ENCODE results near the gene CHST4. TPM values are rescaled to one million over a fixed set of nuclear protein-coding genes. Genes with fewer than 3 reads are reported as not detected.

Gene CHST4
- polyA plus RNA-seq, 3 donors, result not detected

DNA sequence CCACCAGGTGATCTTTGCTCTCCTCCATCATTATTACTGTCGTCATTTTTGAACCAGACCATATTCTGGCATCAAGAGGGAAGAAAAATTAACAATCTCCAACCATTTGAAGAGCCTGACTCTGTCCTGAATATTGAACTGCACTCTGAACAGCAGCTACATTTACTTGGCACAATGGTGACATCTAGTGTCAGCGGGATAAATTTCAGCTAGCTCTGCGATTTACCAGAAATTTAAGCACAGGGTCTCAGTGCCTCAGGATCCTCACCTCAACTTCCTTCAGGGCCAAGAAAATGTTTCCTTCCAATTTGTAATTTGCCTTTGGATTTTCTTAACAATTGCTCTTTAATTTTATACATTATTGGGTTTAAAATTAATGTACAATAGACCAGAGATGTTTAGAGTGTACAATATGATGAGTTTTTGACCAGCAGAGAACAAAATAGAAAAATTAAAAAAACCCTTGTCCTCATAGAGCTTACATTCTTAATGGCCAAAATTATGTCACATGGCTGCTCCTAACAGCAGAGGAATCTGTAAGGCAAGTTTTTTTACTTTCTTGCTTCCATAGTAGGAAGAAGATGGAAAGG lies 26.4 kb upstream of the CHST4 start:
- Histone ChIP-seq H3K36me3 (replicated peaks in 1 of 2; ENCODE audit: control insufficient read depth in 1 of 2, insufficient read depth in 2 of 2, low read length in 2 of 2) (no peaks in the 10 kb centered on the region), H3K9me3 (replicated peaks in 1 of 2; ENCODE audit: control insufficient read depth in 1 of 2, insufficient read depth in 1 of 2, low read length in 2 of 2) (no peaks in the 10 kb centered on the region), H3K4me1 (ENCODE audit: control insufficient read depth in 1 of 2, insufficient read depth in 2 of 2, low read length in 2 of 2) (no peaks in the 10 kb centered on the region), H3K4me3 (replicated peaks in 1 of 3; ENCODE audit: low read depth in 2 of 3, low read length in 3 of 3) (no peak overlapping the region), H3K9ac (ENCODE audit: insufficient read depth, low read length, poor library complexity, severe bottlenecking) (no peak overlapping the region), H3K79me2 (ENCODE audit: insufficient read depth, low read length) (no peaks in the 10 kb centered on the region), H2AFZ (ENCODE audit: insufficient read depth, low read depth, low read length, poor library complexity, severe bottlenecking) (no peak overlapping the region), H4K20me1 (ENCODE audit: insufficient read depth, low read length) (no peaks in the 10 kb centered on the region), H3K27me3 (ENCODE audit: control insufficient read depth in 2 of 2, insufficient read depth in 2 of 2, low read length in 2 of 2) (no peaks in the 10 kb centered on the region), H3K4me2 (replicated peaks; ENCODE audit: extremely low read depth, low read length, poor library complexity, severe bottlenecking) (no peak overlapping the region), H3K27ac (ENCODE audit: low read depth in 1 of 2, low read length in 2 of 2) (no peak overlapping the region)
- H3K4me1 Mint-ChIP-seq, result no peaks in the 10 kb centered on the region
- no peaks in the 10 kb centered on the region for H3K36me3 Mint-ChIP-seq
- no peak overlapping the region for H3K4me3 Mint-ChIP-seq
- intact Hi-C loops (cut with micrococcal nuclease), result loop anchor here (2.0 to 5.0 kb wide), 2 partner anchors 87 to 88 kb away; no protein-coding TSS in a partner anchor
- peak; percentile 27 to 39 (median 31) for DNase-seq
- H3K9me3 Mint-ChIP-seq, result no peaks in the 10 kb centered on the region
- no peak overlapping the region for H3K27ac Mint-ChIP-seq
- TF ChIP-seq, protein P1, sequence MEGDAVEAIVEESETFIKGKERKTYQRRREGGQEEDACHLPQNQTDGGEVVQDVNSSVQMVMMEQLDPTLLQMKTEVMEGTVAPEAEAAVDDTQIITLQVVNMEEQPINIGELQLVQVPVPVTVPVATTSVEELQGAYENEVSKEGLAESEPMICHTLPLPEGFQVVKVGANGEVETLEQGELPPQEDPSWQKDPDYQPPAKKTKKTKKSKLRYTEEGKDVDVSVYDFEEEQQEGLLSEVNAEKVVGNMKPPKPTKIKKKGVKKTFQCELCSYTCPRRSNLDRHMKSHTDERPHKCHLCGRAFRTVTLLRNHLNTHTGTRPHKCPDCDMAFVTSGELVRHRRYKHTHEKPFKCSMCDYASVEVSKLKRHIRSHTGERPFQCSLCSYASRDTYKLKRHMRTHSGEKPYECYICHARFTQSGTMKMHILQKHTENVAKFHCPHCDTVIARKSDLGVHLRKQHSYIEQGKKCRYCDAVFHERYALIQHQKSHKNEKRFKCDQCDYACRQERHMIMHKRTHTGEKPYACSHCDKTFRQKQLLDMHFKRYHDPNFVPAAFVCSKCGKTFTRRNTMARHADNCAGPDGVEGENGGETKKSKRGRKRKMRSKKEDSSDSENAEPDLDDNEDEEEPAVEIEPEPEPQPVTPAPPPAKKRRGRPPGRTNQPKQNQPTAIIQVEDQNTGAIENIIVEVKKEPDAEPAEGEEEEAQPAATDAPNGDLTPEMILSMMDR (IDR thresholded peaks at IDR 0.05), result peak; percentile 73
- H3K27me3 Mint-ChIP-seq (ENCODE audit: low read depth in 3 of 3), result peaks cover 4 to 9% (median 5%) of the 10 kb centered on the region in 3 donors
- 0% methylated on average over 1 of the region's 3 CpGs for whole genome bisulfite sequencing (ENCODE audit: insufficient coverage)

DNA sequence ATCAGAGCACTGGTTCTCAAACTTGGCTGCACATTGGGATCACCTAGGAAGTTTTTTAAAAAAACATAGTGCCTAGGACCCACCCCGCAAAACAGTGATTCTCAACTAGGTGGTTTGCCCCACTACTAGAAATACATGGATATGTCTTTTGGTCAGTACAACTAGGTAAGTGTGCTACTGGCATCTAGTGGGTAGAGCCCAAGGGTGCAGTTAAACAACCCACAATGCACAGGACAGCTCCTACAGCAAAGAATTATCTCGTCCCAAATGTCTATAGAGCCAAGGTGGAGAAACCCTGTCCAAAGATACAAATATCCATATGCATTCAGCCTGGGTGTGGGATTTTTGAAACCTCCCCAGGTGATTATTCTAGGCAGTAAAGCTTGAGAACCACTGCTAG lies 25.3 kb upstream of the CHST4 start:
- Histone ChIP-seq H3K9me3 (replicated peaks in 1 of 2; ENCODE audit: control insufficient read depth in 1 of 2, insufficient read depth in 1 of 2, low read length in 2 of 2) (no peaks in the 10 kb centered on the region), H3K9ac (ENCODE audit: insufficient read depth, low read length, poor library complexity, severe bottlenecking) (no peak overlapping the region), H3K36me3 (replicated peaks in 1 of 2; ENCODE audit: control insufficient read depth in 1 of 2, insufficient read depth in 2 of 2, low read length in 2 of 2) (no peaks in the 10 kb centered on the region), H3K79me2 (ENCODE audit: insufficient read depth, low read length) (no peaks in the 10 kb centered on the region), H3K4me2 (replicated peaks; ENCODE audit: extremely low read depth, low read length, poor library complexity, severe bottlenecking) (no peak overlapping the region), H2AFZ (ENCODE audit: insufficient read depth, low read depth, low read length, poor library complexity, severe bottlenecking) (no peak overlapping the region), H3K4me3 (replicated peaks in 1 of 3; ENCODE audit: low read depth in 2 of 3, low read length in 3 of 3) (no peak overlapping the region), H3K27me3 (ENCODE audit: control insufficient read depth in 2 of 2, insufficient read depth in 2 of 2, low read length in 2 of 2) (no peaks in the 10 kb centered on the region), H4K20me1 (ENCODE audit: insufficient read depth, low read length) (no peaks in the 10 kb centered on the region), H3K4me1 (ENCODE audit: control insufficient read depth in 1 of 2, insufficient read depth in 2 of 2, low read length in 2 of 2) (no peaks in the 10 kb centered on the region), H3K27ac (ENCODE audit: low read depth in 1 of 2, low read length in 2 of 2) (no peak overlapping the region)
- Mint-ChIP-seq H3K4me1 (no peaks in the 10 kb centered on the region), H3K36me3 (no peaks in the 10 kb centered on the region), H3K9me3 (no peaks in the 10 kb centered on the region), H3K27me3 (ENCODE audit: low read depth in 3 of 3) (peaks cover 0 to 7% (median 4%) of the 10 kb centered on the region in 3 donors), H3K4me3 (no peak overlapping the region), H3K27ac (no peak overlapping the region)
- intact Hi-C loops (cut with micrococcal nuclease), result no loop called here
- WGBS (ENCODE audit: insufficient coverage), result no CpG with 5 or more reads among the region's 2 CpGs
- no peak for DNase-seq
- TF ChIP-seq, protein P1 (IDR thresholded peaks at IDR 0.05), result no peak

Measured in CD14-positive monocyte (primary cell).